ENCODE results near the gene ITIH2. TPM values are rescaled to one million over a fixed set of nuclear protein-coding genes. Genes with fewer than 3 reads are reported as not detected.

Gene ITIH2
- total RNA-seq, 2 experiments from 2014 or later, result not detected

- Mint-ChIP-seq H3K9me3 (no peaks in the 10 kb centered on the region), H3K36me3 (ENCODE audit: low read depth) (no peaks in the 10 kb centered on the region), H3K4me3 (no peak overlapping the region), H3K27me3 (peaks cover 22% of the 10 kb centered on the region), H3K4me1 (ENCODE audit: low read depth) (no peaks in the 10 kb centered on the region), H3K27ac (no peak overlapping the region)
- no peak for ATAC-seq
- CTCF ChIA-PET, result interaction anchor here (1.4 to 1.5 kb wide), 2 partner anchors 179 to 1598 kb away, joined by 3 read pairs; no protein-coding TSS in a partner anchor
- POLR2A ChIA-PET, result interaction anchor here (0.6 kb wide), 1 partner anchor 83 kb away, joined by 3 read pairs; the partner anchor contains the start of genes ATP5F1C and KIN
- TF ChIP-seq, protein P1, sequence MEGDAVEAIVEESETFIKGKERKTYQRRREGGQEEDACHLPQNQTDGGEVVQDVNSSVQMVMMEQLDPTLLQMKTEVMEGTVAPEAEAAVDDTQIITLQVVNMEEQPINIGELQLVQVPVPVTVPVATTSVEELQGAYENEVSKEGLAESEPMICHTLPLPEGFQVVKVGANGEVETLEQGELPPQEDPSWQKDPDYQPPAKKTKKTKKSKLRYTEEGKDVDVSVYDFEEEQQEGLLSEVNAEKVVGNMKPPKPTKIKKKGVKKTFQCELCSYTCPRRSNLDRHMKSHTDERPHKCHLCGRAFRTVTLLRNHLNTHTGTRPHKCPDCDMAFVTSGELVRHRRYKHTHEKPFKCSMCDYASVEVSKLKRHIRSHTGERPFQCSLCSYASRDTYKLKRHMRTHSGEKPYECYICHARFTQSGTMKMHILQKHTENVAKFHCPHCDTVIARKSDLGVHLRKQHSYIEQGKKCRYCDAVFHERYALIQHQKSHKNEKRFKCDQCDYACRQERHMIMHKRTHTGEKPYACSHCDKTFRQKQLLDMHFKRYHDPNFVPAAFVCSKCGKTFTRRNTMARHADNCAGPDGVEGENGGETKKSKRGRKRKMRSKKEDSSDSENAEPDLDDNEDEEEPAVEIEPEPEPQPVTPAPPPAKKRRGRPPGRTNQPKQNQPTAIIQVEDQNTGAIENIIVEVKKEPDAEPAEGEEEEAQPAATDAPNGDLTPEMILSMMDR (IDR thresholded peaks at IDR 0.05), result no peak
- intact Hi-C loops (cut with micrococcal nuclease), result no loop called here
- no peak for DNase-seq
These were observed 1.2 kb downstream of the ITIH2 start for GRCh38 chr10:7704071-7705016.

DNA sequence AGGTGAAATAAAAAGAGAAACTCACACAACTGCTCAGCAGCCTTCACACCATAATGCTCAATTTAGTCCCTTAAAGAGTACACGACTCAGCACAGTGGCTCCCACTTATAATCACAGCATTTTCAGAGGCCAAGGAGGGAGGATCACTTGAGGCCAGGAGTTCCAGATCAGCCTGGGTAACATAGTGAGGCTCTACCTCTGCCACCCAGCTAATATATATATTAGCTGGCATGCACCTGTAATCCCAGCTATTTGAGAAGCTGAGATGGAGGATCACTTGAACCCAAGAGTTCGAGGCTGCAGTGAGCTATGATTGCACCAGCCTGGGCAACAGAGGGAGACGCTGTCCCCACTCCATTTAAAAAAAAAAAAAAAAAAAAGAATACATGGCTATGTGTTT lies 2.2 kb downstream of the ITIH2 start:
- H3K27me3 Mint-ChIP-seq, result peaks cover 20% of the 10 kb centered on the region
- no peaks in the 10 kb centered on the region for H3K4me1 Mint-ChIP-seq (ENCODE audit: low read depth)
- TF ChIP-seq, protein P1 (IDR thresholded peaks at IDR 0.05), result no peak
- no peak overlapping the region for H3K4me3 Mint-ChIP-seq
- CTCF ChIA-PET, result interaction anchor here (0.9 kb wide), 1 partner anchor 180 kb away, joined by 3 read pairs; no protein-coding TSS in a partner anchor
- H3K9me3 Mint-ChIP-seq, result no peaks in the 10 kb centered on the region
- H3K36me3 Mint-ChIP-seq (ENCODE audit: low read depth), result no peaks in the 10 kb centered on the region
- POLR2A ChIA-PET, result no interaction called here
- intact Hi-C loops (cut with micrococcal nuclease), result no loop called here
- no peak for DNase-seq
- no peak for ATAC-seq
- no peak overlapping the region for H3K27ac Mint-ChIP-seq

DNA sequence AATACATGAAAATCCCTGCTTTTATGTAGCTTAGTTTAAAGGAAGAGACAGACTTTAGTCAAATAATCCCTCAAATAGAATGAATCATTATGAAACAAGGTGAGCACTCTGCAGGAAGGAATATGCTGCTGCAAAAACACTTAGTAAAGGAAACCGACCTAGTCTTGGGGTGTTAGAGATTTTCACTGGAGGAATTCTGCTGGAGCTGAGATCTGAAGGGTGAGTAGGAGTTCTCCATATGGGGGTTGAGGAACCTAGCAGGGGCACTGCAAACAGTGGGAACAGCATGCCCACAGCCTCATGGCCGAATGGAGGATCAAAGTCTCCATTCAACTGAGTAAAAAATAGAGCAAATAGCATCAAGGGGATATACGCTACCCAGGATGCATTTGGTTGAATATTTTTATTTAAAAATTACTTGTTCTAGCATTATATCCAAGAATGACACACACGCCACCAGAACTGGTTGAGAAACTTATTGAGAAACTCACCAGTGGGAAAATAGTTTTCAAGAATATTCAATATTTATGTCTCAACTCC lies 3.5 kb downstream of the ITIH2 start:
- Mint-ChIP-seq H3K9me3 (no peaks in the 10 kb centered on the region), H3K36me3 (ENCODE audit: low read depth) (no peaks in the 10 kb centered on the region), H3K4me3 (no peak overlapping the region), H3K4me1 (ENCODE audit: low read depth) (no peaks in the 10 kb centered on the region), H3K27ac (no peak overlapping the region), H3K27me3 (peaks cover 20% of the 10 kb centered on the region)
- POLR2A ChIA-PET, result no interaction called here
- ATAC-seq (no peak), DNase-seq (no peak)
- CTCF ChIA-PET, result interaction anchor here (1.6 to 2.8 kb wide), 2 partner anchors 19 to 181 kb away, joined by 7 to 12 read pairs; no protein-coding TSS in a partner anchor
- intact Hi-C loops (cut with micrococcal nuclease), result no loop called here
- TF ChIP-seq, protein P1 (IDR thresholded peaks at IDR 0.05), result no peak

- H3K36me3 Mint-ChIP-seq (ENCODE audit: low read depth), result no peaks in the 10 kb centered on the region
- H3K4me3 Mint-ChIP-seq, result no peak overlapping the region
- ChIA-PET CTCF (interaction anchor here (1.6 to 2.8 kb wide), 2 partner anchors 20 to 182 kb away, joined by 7 to 12 read pairs; no protein-coding TSS in a partner anchor), POLR2A (no interaction called here)
- H3K27ac Mint-ChIP-seq, result no peak overlapping the region
- no peaks in the 10 kb centered on the region for H3K4me1 Mint-ChIP-seq (ENCODE audit: low read depth)
- peaks cover 20% of the 10 kb centered on the region for H3K27me3 Mint-ChIP-seq
- TF ChIP-seq, protein P1 (IDR thresholded peaks at IDR 0.05), result no peak
- intact Hi-C loops (cut with micrococcal nuclease), result no loop called here
- no peak for DNase-seq
- H3K9me3 Mint-ChIP-seq, result no peaks in the 10 kb centered on the region
- no peak for ATAC-seq
These were observed 4.0 kb downstream of the ITIH2 start for GRCh38 chr10:7707102-7707501.

Measured in activated CD8-positive, alpha-beta T cell treated with anti-CD3 and anti-CD28 coated beads for 36 hours (primary cell).